GM13976 (cell line): ENCODE data around the gene RRN3.

Experiments used
- DNase-seq: peaks from one replicate; pipeline ENCODE4 v3.0.0; 2012; ENCODE audit warnings: low spot score
- in situ Hi-C: fragments of 300-500 bp; cut with MboI; formaldehyde crosslinking; loops from one replicate; pipeline ENCODE4 v1.12.0; 2022; ENCODE audit warnings: low sequenced_read_pairs, mixed read lengths, inconsistent platforms; ENCODE audit not compliant: unreplicated experiment
- TF ChIP-seq, protein P1 (sequence below): IDR thresholded peaks from 2 replicates; pipeline ENCODE4 v1.5.1; 2012; ENCODE audit warnings: borderline replicate concordance, mild to moderate bottlenecking; ENCODE audit not compliant: insufficient read depth; ENCODE audit errors: extremely low read depth, missing control alignments, control extremely low read depth

RRN3 gene

DNA sequence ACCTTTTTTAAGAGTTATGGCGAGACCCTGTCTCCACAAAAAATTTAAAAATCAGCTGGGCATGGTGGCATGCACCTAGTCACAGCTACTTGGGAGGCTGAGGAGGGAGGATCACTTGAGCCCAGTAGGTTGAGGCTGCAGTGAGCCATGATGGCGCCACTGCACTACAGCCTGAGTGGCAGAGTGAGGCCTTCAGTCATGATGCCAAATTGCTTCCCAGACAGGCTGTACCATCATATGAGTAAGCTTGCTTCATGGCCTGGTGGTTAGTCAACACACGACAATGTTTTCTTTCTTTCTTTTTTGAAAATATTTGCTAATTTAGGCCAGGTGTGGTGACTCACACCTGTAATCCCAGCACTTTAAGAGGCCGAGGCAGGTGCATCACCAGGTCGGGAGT, 50.7 kb downstream of the RRN3 start:
- TF ChIP-seq, protein P1, sequence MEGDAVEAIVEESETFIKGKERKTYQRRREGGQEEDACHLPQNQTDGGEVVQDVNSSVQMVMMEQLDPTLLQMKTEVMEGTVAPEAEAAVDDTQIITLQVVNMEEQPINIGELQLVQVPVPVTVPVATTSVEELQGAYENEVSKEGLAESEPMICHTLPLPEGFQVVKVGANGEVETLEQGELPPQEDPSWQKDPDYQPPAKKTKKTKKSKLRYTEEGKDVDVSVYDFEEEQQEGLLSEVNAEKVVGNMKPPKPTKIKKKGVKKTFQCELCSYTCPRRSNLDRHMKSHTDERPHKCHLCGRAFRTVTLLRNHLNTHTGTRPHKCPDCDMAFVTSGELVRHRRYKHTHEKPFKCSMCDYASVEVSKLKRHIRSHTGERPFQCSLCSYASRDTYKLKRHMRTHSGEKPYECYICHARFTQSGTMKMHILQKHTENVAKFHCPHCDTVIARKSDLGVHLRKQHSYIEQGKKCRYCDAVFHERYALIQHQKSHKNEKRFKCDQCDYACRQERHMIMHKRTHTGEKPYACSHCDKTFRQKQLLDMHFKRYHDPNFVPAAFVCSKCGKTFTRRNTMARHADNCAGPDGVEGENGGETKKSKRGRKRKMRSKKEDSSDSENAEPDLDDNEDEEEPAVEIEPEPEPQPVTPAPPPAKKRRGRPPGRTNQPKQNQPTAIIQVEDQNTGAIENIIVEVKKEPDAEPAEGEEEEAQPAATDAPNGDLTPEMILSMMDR: no peak
- in situ Hi-C loops: loop anchor here (10.0 kb wide), 1 partner anchor 79 kb away; no protein-coding TSS in a partner anchor
- no peak for DNase-seq

DNA sequence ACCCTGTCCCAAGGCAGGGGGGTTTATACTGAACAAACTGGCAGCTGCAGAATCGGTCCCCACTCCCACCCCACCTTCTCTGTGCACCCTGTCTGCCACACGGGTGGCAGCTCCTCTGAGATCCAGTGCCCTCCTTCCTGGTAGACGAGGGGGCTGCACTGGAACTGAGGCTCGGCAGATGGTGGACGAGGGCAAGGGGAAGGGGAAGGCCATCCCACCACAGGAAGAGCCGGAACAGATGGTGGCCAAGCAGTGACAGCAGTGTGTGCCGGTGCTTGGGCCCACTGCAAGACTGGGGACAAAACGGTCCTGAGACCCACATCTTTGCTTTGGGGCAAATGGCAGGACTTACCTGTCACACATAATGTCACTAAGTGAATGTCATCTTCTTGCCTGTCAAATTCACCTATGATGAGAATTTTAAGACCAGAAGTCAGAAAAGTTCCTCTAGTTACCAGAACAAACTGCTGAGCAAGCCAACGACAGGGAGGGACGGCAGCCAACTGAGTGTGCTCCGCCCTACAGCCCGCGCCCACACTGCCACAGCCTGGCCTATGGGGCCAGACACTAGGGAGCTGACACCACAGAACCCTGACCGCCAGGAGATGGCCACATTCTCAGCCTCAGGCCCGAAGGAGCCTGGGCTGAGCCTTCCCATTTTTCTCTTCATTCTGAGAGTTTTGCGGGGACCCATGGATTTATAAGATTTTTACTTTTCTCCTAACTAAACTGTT, 52.6 kb downstream of the RRN3 start:
- DNase-seq: no peak
- in situ Hi-C loops: loop anchor here (10.0 kb wide), 1 partner anchor 77 kb away; no protein-coding TSS in a partner anchor
- TF ChIP-seq, protein P1: no peak

DNA sequence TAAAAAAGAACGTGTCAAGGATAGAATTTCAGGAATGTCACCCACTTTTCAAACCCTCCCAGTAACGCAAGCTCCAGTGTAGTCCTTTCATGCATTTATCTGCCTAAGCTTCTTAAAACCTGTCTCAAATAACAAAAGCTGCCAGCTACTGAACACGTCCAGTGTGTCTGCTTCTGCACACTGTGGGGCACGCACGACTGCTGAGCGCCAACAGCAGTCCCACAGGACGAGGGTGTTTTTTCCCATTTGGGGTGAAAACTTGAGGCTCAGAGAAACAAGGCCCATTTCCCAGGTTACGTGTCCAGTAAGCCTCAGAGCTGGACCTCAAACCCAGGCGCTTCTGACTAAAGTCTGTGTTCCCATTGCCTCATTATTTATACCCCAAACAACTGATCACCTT, 55.4 kb downstream of the RRN3 start:
- TF ChIP-seq, protein P1: no peak
- in situ Hi-C loops: no loop called here
- DNase-seq: no peak

DNA sequence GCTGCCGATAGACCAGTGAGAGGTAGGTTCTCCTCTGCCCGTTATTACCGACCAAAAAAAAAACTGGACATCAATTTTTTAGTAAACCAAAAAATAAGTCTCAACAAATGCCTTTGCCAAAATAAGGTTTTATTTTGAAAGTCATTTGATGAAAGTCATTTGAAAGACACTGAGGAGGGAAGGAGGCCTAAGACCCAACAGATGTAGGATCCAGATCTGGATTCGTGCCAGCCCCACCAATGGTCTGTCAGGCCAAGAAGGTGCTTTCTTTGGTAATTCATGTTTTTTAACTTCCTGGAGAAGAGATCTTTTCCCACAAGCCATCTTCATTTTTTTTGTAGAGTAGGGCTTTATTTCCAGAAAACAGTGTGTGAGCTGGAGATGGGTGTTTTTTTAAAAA, 56.3 kb downstream of the RRN3 start:
- TF ChIP-seq, protein P1: no peak
- DNase-seq: no peak
- in situ Hi-C loops: no loop called here

DNA sequence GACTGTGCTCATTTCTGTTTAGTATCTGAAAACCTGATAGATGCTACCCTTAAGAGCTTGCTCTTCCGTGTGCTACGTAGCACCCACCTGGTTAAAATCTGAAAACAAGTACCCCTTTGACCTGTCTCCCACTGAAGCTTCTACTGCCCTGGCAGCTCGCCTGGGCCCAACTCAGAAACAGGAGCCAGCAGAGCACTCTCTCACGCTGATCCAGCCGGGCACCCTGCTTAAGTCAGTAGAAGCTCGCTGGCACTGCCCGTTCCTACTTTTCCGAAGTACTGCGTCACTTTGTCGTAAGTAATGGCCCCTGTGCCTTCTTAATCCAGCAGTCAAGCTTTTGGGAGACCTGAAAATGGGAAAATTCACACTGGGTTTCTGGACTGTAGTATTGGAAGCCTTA, 57.1 kb downstream of the RRN3 start:
- in situ Hi-C loops: no loop called here
- no peak for DNase-seq
- TF ChIP-seq, protein P1: no peak

DNA sequence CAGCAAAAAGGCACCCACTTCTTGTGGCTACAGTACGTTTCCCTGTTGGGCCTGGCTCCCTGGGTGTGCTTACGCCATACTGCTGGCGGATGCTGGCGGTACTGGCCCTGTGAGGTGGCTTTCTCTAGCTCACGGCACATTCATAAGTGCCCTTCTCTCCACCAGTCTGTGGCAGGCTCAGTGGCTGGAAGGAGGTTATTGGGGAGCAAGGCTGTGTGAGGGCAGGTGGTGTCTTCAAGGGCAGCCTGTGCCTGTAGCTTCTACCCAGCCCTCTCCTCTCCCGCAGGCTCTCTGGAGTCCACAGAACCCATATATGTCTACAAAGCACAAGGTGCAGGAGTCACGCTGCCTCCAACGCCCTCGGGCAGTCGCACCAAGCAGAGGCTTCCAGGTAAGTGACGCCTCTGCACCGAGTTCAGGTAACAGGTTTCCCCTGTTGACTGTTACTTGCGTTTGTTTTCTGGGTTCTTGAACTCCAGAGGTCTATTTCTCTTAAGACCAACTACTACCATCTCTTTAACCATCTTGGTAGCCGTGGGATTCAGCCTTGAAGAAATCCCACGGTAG, 58.8 kb downstream of the RRN3 start:
- in situ Hi-C loops: no loop called here
- no peak for DNase-seq
- TF ChIP-seq, protein P1: no peak
